GM10266 (cell line): Measurements from ENCODE around the gene C1QL2.

ENCODE experiments used
- DNase-seq: peaks from one replicate; pipeline ENCODE4 v3.0.0; 2012; ENCODE audit errors: extremely low spot score
- CTCF ChIP-seq: IDR thresholded peaks from 2 replicates; pipeline ENCODE4 v1.5.1; 2012; ENCODE audit warnings: mild to moderate bottlenecking, low read depth; ENCODE audit not compliant: control insufficient read depth, insufficient read depth; ENCODE audit errors: missing control alignments

Gene C1QL2

GRCh38 chr2:119179202-119179601 lies 20.7 kb upstream of the C1QL2 start:
- no peak for TF ChIP-seq CTCF
- no peak for DNase-seq

GRCh38 chr2:119178776-119179175 lies 20.2 kb upstream of the C1QL2 start:
- no peak for TF ChIP-seq CTCF
- DNase-seq, result no peak

GRCh38 chr2:119177838-119178190 lies 19.3 kb upstream of the C1QL2 start:
- no peak for TF ChIP-seq CTCF
- DNase-seq, result no peak

GRCh38 chr2:119177171-119177837 lies 18.8 kb upstream of the C1QL2 start:
- DNase-seq, result no peak
- no peak for TF ChIP-seq CTCF

GRCh38 chr2:119175517-119175916 lies 17.0 kb upstream of the C1QL2 start:
- DNase-seq, result no peak

GRCh38 chr2:119174993-119175347 lies 16.4 kb upstream of the C1QL2 start:
- DNase-seq, result no peak
- TF ChIP-seq CTCF, result no peak

More at GRCh38 chr2:119175517-119175916, 17.0 kb upstream of the C1QL2 start:
- TF ChIP-seq CTCF, result no peak

- peak; percentile 64 for DNase-seq
- TF ChIP-seq CTCF, result peak; percentile 89
Observed at GRCh38 chr2:119174216-119174992, 15.9 kb upstream of the C1QL2 start.
